Measurements from ENCODE around the gene TEX48. TPM values are rescaled to one million over a fixed set of nuclear protein-coding genes. Genes with fewer than 3 reads are reported as not detected.

The TEX48 gene
- total RNA-seq, 2 experiments from 2014 or later, result 0.70 to 0.80 TPM

DNA sequence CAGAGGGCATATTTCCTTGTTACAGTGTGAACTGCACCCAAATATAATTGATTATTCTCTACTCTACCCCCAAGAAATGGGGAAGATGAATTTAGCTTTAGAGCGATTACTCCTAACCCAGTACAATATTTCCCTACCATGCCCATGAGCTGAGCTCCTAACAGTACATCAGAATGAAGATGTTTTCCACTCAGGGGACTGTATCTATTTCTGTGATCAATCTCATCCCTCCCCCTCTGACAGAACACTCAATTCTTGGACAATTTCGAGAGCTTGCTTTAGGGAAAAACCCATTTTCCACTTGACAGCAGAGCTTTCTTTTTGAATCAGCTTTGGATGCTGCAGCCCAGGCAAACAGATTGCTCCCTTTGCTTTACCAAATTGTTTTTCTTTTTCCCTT lies 24.7 kb upstream of the TEX48 start:
- Mint-ChIP-seq H3K9me3 (no peaks in the 10 kb centered on the region), H3K4me3 (peak overlapping the region; percentile 61), H3K27ac (peak overlapping the region; percentile 77), H3K36me3 (peaks cover 7% of the 10 kb centered on the region), H3K4me1 (peaks cover 50% of the 10 kb centered on the region), H3K27me3 (no peaks in the 10 kb centered on the region)
- DNase-seq, result no peak

DNA sequence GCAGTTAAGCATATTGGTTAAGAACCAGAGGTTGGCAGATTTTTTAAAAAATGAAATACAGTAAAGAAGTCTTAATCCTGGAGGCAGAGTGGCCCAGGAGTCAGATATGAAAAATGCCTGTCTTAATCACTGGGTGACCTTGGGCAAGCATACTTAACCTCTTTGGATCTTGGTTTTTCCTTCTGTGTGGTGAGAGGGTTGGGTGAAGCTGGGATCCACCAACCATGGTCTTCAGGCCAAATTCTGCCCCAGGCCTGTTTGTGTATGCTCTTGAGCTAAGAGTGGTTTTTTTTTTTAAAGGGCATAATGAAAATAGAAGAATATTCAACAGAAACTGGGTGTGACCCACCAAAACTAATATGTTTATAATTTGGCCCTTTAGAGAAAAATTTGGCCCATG lies 20.0 kb upstream of the TEX48 start:
- Mint-ChIP-seq H3K9me3 (peaks cover 4% of the 10 kb centered on the region), H3K27ac (peak overlapping the region; percentile 60), H3K27me3 (no peaks in the 10 kb centered on the region), H3K36me3 (peaks cover 28% of the 10 kb centered on the region), H3K4me1 (peaks cover 58% of the 10 kb centered on the region), H3K4me3 (no peak overlapping the region)
- no peak for DNase-seq

DNA sequence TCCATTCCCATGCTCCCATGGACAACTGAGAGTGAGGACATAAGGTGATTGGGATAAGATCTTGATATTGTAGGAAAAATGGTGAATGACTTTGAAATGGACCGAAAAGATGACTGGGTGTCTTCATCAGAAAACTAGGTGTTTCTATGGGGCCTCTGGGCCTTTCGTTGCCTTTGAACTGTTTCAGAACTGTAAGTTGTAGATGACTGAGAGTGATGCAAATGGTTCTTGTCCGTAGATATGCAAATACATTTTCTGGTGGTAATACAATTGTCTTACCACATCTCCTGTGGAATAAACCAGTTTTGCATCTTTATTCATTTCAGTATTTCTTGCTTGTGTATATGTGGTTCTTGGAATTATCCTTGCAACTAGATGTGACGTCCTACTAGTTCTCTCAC lies 16.0 kb upstream of the TEX48 start:
- H3K4me1 Mint-ChIP-seq, result peaks cover 76% of the 10 kb centered on the region
- peak overlapping the region; percentile 58 for H3K4me3 Mint-ChIP-seq
- DNase-seq, result peak; percentile 37
- peaks cover 4% of the 10 kb centered on the region for H3K9me3 Mint-ChIP-seq
- no peaks in the 10 kb centered on the region for H3K27me3 Mint-ChIP-seq
- peaks cover 28% of the 10 kb centered on the region for H3K36me3 Mint-ChIP-seq
- peak overlapping the region; percentile 98 for H3K27ac Mint-ChIP-seq

DNA sequence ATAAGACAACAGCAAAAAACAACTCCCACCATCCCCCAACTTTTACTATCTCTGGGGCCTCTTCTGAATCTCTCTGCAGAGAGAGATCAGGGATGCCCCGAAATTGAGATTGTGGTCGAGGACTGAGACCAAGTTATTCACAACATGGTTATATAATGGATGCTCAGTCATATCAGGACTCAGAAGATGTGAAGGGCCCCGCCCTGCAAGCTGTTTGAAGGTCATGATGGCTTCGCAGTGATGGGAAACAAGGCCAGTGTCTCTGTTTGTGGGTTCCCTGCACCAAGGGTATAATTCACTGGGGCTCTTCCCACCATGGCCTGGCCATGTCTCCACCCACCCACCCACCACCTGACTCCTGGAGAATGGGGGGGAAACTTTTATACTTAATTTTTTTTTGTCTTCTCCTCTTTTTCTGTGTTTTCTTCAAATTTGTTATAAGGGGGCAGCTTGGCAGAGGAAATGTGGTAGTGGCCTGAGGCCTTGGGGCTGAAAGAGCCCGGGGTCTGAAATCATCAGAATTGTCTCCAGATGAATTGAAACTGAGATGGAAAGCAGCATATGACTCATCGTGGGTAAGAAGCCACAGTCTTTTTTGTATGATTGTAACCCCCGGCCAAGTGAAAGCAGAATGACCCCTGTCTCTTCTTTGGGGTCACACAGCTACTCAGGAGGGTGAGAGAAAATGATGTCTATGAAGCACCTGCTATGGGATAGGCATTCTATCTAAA lies 15.0 kb upstream of the TEX48 start:
- Mint-ChIP-seq H3K27ac (peak overlapping the region; percentile 98), H3K4me1 (peaks cover 84% of the 10 kb centered on the region), H3K4me3 (peak overlapping the region; percentile 62), H3K27me3 (no peaks in the 10 kb centered on the region), H3K36me3 (peaks cover 26% of the 10 kb centered on the region), H3K9me3 (peaks cover 4% of the 10 kb centered on the region)
- peak; percentile 80 for DNase-seq

DNA sequence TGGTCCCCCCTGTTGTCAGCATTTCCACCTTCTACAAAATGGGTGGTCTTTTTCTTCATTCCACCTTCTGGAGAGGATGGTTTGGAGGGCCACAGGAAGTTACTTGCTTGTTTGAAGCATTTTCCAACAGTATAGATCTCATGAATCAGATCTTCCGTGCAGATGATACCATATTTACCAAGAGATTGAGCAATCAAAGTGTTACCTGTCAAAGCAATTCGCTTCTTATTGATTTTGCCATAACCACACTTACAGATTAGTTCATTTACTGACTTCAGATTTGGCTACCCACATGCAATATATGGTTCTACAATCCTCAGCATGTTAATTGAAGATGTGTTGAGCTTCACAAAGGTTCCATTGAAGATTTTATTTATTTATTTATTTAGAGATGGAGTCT lies 14.0 kb upstream of the TEX48 start:
- peak overlapping the region; percentile 14 for H3K4me3 Mint-ChIP-seq
- H3K9me3 Mint-ChIP-seq, result peaks cover 4% of the 10 kb centered on the region
- DNase-seq, result no peak
- H3K27me3 Mint-ChIP-seq, result no peaks in the 10 kb centered on the region
- H3K36me3 Mint-ChIP-seq, result peaks cover 26% of the 10 kb centered on the region
- peak overlapping the region; percentile 98 for H3K27ac Mint-ChIP-seq
- peaks cover 86% of the 10 kb centered on the region for H3K4me1 Mint-ChIP-seq

DNA sequence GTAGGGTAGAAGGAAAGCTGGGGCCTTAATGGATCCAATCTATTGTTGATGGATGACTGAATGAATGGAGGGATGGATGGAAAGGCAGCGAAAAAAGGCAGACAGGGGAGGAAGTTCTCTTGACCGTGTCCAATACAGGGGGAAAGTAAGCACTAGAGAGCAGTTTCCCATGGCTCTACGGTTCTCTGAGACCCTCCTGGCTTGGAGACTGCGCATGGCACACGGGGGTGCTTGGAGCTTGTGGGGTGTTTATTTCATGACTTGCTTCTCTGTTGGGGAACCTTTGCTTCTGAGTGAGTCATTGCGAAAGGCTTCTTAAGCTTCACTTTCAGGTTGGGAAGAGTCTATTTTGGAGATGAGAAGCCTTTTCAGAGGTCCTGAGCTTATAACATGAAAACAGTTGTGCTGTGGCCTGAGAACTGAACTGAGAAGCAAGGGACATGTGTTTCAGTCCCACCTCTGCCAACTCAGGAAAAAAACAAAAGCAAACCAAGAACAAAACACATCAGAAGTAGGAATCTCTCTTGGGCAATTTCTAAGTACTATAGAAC lies 12.8 kb upstream of the TEX48 start:
- peak; percentile 43 for DNase-seq
- Mint-ChIP-seq H3K4me3 (peak overlapping the region; percentile 40), H3K36me3 (peaks cover 21% of the 10 kb centered on the region), H3K9me3 (peaks cover 4% of the 10 kb centered on the region), H3K27me3 (no peaks in the 10 kb centered on the region), H3K4me1 (peaks cover 91% of the 10 kb centered on the region), H3K27ac (peak overlapping the region; percentile 92)

DNA sequence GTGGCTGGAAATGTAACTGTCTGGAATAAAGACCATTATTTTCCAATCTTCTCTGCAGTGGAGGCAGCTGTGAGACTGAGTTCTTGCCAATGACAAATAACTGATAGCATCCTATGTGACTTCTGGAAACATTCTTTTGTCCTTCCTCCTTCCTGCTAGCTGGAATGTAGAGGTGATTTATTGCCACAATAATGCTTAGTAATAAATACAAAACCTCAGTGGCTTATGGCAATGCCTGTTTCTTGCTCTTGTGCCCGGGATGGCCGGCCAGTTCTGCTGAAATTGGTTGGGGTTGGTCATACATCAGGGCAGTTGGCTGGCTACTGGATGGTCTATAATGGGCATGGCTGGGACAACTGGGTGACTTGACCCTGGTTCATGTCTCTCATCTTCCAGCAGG lies 12.2 kb upstream of the TEX48 start:
- Mint-ChIP-seq H3K27ac (peak overlapping the region; percentile 92), H3K27me3 (no peaks in the 10 kb centered on the region), H3K4me1 (peaks cover 90% of the 10 kb centered on the region), H3K9me3 (peaks cover 3% of the 10 kb centered on the region), H3K36me3 (peaks cover 18% of the 10 kb centered on the region), H3K4me3 (no peak overlapping the region)
- DNase-seq, result no peak

DNA sequence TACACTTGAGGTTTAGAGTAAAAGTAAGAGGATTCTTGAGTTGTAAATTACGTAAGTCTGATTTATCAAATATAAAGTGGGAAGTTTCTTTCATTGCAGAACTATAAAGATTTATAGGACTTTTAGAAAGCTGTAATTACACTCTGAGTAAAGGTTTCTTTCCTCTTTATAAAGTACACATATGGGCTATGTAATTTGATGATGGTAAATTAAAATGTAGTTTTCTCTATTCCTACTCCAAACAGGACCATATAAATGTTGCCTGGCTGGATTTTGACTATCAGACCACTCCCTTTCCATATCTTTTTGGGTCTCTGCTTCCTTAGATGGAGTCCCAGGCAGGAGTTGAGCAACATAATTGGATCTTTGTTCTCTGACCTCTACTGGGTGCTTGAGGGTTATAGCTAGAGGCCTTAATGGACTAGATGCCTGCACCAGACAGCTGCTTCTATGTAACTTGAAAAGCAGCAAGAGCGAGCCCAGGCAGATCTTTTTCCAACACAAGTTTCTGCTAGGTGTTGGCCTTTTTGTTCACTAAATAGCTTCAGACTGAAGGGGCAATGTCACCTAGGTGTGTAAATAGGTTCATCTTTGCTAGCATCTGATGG lies 11.4 kb upstream of the TEX48 start:
- H3K4me3 Mint-ChIP-seq, result no peak overlapping the region
- H3K36me3 Mint-ChIP-seq, result peaks cover 19% of the 10 kb centered on the region
- peaks cover 9% of the 10 kb centered on the region for H3K9me3 Mint-ChIP-seq
- peaks cover 91% of the 10 kb centered on the region for H3K4me1 Mint-ChIP-seq
- DNase-seq, result no peak
- no peaks in the 10 kb centered on the region for H3K27me3 Mint-ChIP-seq
- H3K27ac Mint-ChIP-seq, result peak overlapping the region; percentile 99

DNA sequence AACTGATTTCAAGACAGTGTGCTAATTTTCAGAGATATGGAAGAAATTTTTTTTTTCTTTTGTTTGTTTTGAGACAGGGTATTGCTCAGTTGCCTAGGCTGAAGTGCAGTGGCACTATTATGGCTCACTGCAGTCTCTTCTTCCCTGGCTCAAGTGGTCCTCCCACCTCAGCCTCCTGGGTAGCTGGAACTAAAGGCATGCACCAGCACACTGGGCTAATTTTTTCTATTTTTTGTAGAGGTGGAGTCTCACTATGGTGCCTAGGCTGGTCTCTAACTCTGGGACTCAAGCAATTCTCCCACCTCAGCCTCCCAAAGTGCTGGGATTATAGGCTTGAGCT lies 9.9 kb upstream of the TEX48 start:
- peaks cover 27% of the 10 kb centered on the region for H3K36me3 Mint-ChIP-seq
- no peaks in the 10 kb centered on the region for H3K27me3 Mint-ChIP-seq
- DNase-seq, result no peak
- H3K4me1 Mint-ChIP-seq, result peaks cover 89% of the 10 kb centered on the region
- peak overlapping the region; percentile 99 for H3K27ac Mint-ChIP-seq
- H3K4me3 Mint-ChIP-seq, result peak overlapping the region; percentile 29
- H3K9me3 Mint-ChIP-seq, result peaks cover 13% of the 10 kb centered on the region

DNA sequence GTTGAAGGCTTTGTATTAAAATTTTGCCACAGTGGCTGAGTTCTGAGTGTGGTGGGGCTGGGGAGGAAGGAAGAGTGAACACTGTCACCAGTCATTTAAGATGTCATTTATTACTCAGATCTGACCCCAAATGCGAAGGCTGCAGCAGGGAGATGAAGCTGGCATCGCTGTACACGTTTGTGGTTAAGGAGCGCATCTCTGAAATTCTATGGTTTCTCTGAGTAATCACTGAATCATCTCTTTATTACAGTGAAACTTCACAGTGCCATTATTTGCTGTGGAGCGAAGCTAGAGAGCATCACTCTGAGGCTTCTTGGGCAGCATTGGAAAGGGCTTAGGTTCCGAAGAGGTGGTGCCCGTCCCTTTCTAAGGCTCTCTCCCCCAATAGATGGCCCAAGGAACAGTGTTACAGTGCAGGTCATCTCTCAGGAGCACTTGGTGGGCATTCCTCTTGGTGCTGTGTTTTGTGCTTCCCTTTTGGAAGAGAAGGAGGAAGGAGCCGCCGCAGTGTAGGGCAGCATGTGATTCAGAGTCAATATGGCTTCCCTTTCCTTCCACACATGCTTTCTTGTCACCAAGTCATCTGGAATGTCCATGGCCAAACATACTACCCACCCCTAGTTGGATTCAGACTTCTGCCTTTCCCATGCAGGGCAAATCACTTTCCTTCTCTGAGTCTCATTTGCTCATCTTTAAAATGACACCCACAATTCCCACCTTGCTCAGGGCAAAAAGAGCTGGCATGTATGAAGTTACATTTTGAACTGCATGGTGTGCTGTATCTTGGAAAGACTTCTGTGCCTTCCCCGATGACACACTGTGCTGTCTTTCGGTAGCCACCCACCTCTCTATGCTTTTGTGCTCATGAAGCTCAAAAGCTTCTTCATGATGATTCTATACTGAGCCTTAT lies 9.3 kb upstream of the TEX48 start:
- peaks cover 16% of the 10 kb centered on the region for H3K9me3 Mint-ChIP-seq
- peak overlapping the region; percentile 29 for H3K4me3 Mint-ChIP-seq
- no peaks in the 10 kb centered on the region for H3K27me3 Mint-ChIP-seq
- peaks cover 34% of the 10 kb centered on the region for H3K36me3 Mint-ChIP-seq
- peaks cover 89% of the 10 kb centered on the region for H3K4me1 Mint-ChIP-seq
- H3K27ac Mint-ChIP-seq, result peak overlapping the region; percentile 99
- DNase-seq, result peak; percentile 80

DNA sequence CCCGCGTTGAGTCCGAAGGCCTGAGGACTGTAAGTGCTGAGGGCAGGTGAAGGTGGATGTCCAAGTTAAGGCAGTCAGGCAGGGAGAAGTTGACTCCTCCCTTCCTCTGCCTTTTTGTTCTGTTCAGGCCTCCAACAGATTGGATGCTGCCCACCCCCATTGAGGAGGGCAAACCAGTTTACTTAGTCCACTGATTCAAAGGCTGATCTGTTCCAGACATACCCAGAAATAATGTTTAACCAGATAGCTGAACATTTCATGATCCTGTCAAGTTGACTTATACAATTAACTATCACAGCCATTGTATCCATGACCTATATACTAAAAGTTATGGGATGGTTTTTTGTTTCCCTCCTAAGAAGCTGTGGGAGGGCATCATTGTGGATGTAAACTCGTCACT lies 8.3 kb upstream of the TEX48 start:
- Mint-ChIP-seq H3K4me3 (peak overlapping the region; percentile 60), H3K9me3 (peaks cover 16% of the 10 kb centered on the region), H3K4me1 (peaks cover 90% of the 10 kb centered on the region), H3K27me3 (no peaks in the 10 kb centered on the region), H3K36me3 (peaks cover 41% of the 10 kb centered on the region), H3K27ac (peak overlapping the region; percentile 99)
- DNase-seq, result no peak

DNA sequence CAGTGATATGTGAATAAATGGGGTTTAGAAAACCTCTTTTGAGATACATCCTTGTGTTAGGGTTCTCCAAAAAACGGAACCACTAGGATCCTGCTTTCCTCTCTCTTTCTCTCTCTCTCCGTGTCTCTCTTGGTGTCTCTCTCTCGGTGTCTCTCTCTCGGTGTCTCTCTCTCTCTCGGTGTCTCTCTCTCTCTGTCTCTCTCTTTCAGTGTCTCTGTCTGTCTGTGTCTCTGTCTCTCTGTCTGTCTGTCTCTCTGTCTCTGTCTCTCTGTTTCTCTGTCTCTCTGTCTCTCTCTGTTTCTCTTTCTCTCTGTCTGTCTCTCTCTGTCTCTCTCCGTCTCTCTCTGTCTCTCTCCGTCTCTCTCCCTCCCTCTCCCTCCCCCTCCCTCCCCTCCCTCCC lies 7.8 kb upstream of the TEX48 start:
- Mint-ChIP-seq H3K36me3 (peaks cover 41% of the 10 kb centered on the region), H3K27ac (peak overlapping the region; percentile 99), H3K9me3 (peaks cover 16% of the 10 kb centered on the region), H3K27me3 (no peaks in the 10 kb centered on the region), H3K4me1 (peaks cover 87% of the 10 kb centered on the region), H3K4me3 (no peak overlapping the region)
- no peak for DNase-seq

DNA sequence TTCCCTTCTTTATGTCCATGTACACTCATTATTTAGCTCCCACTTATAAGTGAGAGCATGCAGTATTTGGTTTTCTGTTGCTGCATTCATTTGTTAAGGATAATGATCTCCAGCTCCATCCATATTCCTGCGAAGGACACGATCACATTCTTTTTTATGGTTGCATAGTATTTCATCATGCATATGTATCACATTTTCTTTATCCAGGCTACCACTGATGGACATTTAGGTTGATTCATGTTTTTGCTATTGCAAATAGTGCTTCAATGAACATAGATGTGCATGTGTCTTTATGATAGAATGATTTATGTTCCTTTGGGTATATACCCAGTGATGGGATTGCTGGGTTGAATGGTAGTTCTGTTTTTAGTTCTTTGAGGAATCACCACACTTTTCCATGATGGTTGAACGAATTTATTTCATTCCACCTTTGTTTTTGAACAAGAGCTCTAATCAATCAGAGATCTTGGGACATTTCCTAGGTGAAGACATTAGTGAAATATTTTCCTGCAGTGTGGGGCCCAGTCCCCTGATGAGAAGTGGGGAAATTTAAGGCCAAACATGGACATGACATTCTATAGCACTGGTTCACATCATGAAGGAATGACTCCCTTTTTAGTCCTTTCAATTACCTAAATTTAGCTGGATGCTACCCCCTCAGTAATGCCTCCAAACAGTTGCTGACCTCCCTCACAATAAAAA lies 7.1 kb upstream of the TEX48 start:
- DNase-seq, result no peak
- Mint-ChIP-seq H3K27me3 (no peaks in the 10 kb centered on the region), H3K27ac (peak overlapping the region; percentile 99), H3K4me1 (peaks cover 82% of the 10 kb centered on the region), H3K36me3 (peaks cover 46% of the 10 kb centered on the region), H3K9me3 (peaks cover 20% of the 10 kb centered on the region), H3K4me3 (no peak overlapping the region)

DNA sequence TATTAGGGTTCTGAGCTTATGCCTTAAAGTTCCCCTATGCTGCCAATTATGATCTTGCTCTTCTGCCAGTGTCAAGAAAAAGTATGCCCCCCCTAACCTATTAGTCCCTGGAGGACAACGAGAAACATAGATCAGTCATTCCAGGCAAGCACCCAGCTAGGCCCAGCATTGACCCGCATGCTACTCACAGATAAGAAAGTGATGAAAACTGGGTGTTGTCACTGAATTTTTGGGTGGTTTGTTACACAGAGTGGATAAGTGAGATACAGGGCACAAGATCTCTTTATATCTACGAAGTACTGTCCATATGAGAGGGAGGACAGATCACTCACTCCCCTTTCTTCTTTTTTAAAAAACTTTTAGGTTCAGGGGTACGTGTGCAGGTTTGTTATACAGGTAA lies 6.4 kb upstream of the TEX48 start:
- Mint-ChIP-seq H3K36me3 (peaks cover 48% of the 10 kb centered on the region), H3K9me3 (peaks cover 21% of the 10 kb centered on the region), H3K4me1 (peaks cover 78% of the 10 kb centered on the region), H3K27ac (peak overlapping the region; percentile 99), H3K27me3 (no peaks in the 10 kb centered on the region), H3K4me3 (no peak overlapping the region)
- no peak for DNase-seq
